Stimulated activated CD8-positive, alpha-beta memory T cell treated with anti-CD3 and anti-CD28 coated beads, Interleukin-7, amount 100 ng/mL, for 1 hour (primary cell): ENCODE measurements around the gene STXBP6.
"Not testable (repeated sequence)": the region's sequence is repeated elsewhere in the genome, so short reads cannot be mapped to it uniquely, and the experiment has no call there.

ENCODE experiments used
- DNase-seq, 2 donors: peaks; one replicate each; pipeline ENCODE4 v3.0.0-alpha.2; 2020; ENCODE audit warnings: low read depth in 2 of 2

STXBP6 gene

DNA sequence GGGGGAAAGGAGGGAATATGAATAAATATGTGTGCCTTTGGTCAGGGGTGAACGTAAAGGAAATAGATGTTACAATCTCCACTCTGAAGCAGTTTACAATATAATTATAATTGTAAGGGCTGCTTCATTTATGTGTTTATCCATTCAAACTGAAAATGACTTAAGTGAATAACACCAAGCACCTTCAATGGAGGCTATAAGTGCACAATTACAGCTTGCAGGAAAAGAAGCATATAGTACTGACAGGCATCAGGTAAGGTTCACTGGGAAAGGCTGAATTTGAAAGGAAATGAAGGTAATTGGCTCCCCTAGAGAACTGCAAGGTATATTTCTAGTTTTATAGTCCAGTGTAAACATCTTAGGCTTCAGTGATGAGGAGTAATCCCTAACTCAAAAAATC is 192.7 kb downstream of the STXBP6 start:
- no peak for DNase-seq

DNA sequence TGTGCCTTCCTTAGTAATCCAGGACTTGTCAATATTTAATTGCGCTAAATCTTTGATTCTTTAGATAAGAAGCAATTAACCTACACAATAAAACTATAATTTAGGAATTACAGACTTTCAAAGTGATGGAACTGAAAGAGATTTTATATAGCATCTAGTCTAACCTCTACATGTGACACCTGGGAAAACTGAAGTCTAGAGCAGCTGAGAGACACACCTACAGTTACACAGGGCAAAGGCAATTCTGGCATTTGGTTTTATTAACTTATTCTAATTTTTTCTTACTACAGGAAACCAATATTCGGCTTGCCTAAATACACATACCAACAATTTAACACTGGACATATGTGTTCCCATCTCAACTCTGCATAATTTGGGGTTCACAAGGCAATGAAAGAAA is 196.5 kb downstream of the STXBP6 start:
- no peak for DNase-seq

GRCh38 chr14:24852312-24853060 is 197.5 kb downstream of the STXBP6 start:
- DNase-seq, result no peak

GRCh38 chr14:24851837-24852236 is 198.1 kb downstream of the STXBP6 start:
- no peak for DNase-seq

DNA sequence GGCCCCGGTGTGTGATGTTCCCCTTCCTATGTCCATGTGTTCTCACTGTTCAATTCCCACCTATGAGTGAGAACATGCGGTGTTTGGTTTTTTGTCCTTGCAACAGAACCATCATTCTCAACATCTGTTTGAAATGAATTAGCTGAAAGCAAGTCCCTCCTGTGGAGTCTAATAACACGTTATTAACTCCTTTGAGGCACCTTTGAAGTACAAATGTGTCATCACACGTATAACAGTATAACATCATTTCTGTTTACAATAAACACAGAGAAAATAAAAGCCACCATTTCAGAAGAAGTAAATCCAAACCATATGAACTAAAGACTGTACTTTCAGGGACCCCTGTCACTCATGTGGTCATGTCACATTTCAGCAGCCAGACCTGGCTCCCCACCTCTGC is 198.5 kb downstream of the STXBP6 start:
- DNase-seq, result no peak

DNA sequence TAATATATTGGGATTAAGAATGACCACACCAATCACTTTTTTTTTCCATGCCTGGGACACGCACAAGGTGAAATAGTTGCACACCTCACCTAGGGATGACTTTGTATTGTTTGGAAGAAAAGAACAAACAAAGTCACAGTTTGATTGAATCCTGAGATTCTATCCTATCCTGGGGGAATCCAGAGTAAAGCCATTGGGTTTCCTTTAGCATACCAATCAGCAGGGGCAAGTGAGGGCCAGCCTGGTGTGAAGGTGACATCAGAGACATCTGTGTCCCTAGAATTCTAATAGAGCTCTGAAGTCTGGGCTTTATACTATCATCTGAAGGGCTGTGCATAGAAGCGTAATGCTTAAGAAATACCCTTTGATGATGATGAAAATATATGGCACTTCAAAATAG is 199.9 kb downstream of the STXBP6 start:
- DNase-seq, result no peak

DNA sequence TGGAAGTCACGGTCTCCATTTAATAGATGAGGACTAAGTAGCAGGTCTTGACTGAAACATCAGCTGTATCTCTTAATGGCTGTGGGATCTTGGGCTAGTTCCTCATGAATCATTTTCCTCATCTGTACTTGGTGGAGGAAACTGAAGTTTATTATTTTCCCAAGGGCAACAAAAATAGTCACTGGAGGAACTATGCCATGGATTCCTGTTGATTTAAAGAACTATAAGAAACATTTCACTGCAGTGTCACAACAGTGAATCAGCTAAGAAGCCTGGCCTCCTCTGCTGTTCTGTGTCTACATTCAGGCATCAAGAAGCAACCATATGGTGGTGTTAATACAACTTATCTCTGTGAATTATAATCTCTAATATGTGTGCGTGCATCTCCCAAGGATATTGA is 200.5 kb downstream of the STXBP6 start:
- DNase-seq, result no peak

DNA sequence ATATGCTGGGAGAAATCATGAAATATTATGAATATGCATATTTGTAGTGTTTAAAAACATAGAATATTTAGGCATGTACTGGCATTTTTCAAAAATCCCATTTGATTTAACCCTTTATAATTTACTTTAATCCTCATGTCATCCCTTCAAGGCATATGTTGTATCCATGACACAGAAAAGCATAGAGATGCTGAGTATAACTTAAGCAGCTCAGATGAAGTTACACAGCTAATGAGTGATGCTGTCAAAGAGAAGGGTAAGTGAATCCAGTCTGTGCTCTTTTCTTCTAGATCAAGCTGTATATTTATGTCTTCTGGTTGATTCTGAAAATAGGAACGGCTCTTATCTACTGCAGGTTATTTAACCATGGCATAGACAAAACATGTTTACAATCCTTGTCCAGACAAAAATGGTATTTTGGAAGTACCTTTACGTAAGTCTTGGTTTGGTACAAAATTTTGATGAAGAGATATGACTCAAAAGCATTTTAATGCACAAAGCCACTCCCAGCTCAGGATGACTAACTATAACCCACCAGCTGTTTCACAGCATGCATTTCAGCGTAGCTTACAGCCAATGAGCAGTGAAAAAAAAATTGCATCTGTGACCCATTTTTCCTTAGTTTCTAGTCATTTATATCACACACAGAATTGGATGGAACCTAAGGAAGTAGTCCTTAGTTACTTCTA is 201.7 kb downstream of the STXBP6 start:
- DNase-seq, result no peak

DNA sequence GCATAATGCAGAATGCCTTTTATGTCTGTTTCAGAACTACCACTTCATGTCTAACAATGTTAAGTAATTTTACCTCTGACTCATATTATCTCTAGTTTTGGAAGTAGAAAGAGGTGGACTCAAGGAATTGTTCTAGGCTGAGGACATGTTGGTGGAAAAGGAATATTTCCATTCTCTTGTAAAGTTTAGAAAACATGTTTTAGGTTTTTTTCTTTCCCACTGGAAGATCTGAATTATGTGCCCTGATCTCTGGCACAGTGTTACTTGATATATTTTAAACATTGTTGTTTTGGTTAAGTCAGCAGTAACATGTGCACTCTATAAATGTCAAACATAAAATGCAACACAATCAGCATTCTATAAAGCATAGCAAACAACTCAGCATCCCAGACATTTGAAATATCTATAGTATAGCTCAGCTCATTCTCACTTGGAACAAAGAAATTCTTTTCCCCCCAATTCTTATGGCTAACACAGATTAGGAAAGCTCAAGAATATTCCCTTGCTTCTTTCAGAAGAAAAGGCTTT is 202.3 kb downstream of the STXBP6 start:
- DNase-seq, result no peak

GRCh38 chr14:24846261-24846660 is 203.7 kb downstream of the STXBP6 start:
- DNase-seq, result no peak

DNA sequence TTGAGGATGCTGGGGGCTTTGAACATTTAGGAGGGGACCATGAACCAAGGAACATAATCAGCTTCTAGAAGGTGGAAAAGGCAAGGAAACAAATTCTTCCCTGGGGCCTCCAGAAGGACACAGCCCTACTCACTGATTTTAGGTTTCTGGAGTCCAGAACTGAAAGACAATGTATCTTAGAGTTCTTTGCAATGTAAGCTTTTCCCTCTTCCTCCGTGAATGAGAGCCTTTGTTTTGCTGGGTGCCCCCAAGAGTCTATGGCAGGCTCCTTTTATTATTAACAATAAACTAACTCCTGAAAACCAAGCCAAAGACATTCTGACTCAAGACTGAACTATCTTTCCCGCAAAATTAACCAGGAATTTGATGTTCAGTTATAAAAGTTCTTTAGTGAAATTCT is 204.1 kb downstream of the STXBP6 start:
- DNase-seq, result no peak

DNA sequence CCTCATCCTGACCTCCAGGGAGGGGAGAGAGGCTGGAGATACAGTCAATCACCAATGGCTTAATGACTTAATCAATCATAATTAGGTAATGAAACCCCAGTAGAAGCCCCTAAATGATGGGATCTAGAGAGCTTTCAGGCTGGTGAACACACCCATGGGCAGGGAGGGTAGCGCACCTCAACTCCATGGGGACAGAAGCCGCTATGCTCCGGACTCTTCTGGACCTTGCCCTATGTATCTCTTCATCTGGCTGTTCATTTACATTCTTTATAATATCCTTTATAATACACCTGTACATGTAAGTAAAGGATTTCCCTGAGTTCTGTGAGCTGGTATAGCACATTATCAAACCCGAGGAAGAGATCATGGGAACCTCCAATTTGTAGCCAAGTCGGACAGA is 205.9 kb downstream of the STXBP6 start:
- DNase-seq, result no peak

GRCh38 chr14:24843494-24843893 is 206.5 kb downstream of the STXBP6 start:
- DNase-seq, result no peak

GRCh38 chr14:24840204-24840893 is 209.6 kb downstream of the STXBP6 start:
- DNase-seq, result no peak

DNA sequence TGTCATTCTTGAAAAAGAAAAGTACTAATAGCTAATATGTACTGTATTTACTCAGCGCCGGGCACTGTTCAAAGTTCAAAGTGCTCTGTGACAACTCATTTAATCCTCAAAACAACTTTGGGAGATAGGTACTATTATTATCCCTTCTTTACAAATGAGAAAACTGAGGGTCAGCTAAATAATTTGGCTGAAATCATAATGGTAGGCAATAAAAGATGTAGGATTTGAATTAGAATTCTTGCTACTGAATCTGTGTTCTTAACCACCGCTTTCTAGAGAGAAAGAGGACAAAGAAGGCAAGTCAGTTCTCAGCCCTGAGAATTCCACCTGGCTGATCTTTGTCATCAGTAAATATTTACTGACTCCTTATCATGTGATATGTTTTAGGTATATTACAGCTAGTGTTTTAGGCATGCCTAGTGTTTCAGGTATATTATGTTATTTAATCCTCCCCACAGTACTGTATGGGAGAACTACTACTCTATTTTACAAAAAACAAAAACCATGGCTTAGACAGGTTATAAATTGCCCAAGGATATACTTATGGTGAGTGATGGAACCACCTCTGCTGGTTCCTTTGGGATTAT is 210.2 kb downstream of the STXBP6 start:
- no peak for DNase-seq

DNA sequence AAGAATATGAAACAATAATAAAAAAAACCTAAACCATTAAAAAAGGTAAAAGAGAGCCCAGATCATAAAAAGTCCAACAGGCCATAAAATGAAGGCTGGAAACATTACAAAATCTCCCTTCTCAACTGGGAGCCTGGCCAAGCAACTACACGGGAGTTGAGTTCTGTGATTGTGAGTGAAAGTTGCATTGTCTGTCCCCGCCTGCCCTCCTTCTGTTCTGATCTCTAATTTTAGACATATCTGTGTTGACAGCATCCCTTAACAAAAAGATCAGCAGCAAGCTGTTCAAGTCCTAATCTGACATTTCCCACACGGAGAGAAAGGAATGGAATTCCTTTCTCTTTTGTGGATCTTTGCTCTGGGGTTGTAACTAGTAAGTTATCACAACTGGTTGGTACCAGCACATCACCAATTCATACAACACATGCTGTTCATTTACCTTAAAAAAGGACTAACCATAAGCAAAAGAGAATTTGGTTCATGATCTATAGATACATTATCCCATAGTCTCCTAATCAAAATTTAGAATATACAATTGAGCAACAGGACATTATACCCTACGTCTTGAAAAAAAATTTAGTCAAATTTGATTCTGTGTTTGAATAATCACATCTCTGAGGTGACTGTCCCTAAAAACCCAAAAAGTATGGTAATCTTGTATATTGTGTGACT is 210.9 kb downstream of the STXBP6 start:
- DNase-seq, result no peak

- no peak for DNase-seq
Observed at GRCh38 chr14:24837280-24838046, 212.5 kb downstream of the STXBP6 start.

GRCh38 chr14:24836324-24836723 is 213.6 kb downstream of the STXBP6 start:
- not testable (repeated sequence) for DNase-seq

DNA sequence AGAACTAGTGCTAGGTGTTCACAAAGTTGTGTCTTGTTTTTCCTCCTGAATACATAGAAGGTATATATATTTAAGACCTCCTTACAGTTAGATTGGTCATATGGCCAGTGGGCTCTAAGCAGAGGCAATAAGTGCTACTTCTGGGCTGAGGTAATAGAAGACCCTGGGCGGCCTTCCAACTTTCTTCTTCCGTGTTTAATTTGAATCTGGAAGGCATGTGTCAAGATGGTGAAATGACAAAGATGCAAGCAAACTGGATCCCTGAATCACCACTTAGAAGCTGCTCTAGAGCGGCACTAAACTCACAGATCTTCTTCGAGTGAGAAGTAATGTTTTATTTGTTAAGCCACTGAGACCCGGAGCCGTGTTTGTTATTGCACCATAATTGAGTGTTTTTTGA is 215.0 kb downstream of the STXBP6 start:
- DNase-seq, result no peak

GRCh38 chr14:24833385-24833784 is 216.6 kb downstream of the STXBP6 start:
- DNase-seq, result no peak

- no peak for DNase-seq
Observed at GRCh38 chr14:24831677-24832076, 218.3 kb downstream of the STXBP6 start.
